ENCODE measurements around the gene HBS1L.
"Not testable (repeated sequence)": the region's sequence is repeated elsewhere in the genome, so short reads cannot be mapped to it uniquely, and the experiment has no call there.

The HBS1L gene

GRCh38 chr6:135066397-135066796, 11.8 kb upstream of the HBS1L start:
- Histone ChIP-seq H3K4me1 (peaks cover 25% of the 10 kb centered on the region), H3K9me3 (no peaks in the 10 kb centered on the region), H3K36me3 (replicated peaks) (no peaks in the 10 kb centered on the region), H3K4me3 (no peak overlapping the region), H3K27me3 (ENCODE audit: low read depth) (peaks cover 2% of the 10 kb centered on the region; the same call in 1 of the 2 replicates)
- no peak for DNase-seq (ENCODE audit: low spot score in 2 of 2)
- in situ Hi-C loops (cut with MboI; ENCODE audit: low sequenced_read_pairs) = no loop called here

GRCh38 chr6:135064586-135064985, 10.0 kb upstream of the HBS1L start:
- H3K4me3 ChIP-seq = no peak overlapping the region
- H3K36me3 ChIP-seq (replicated peaks) = no peaks in the 10 kb centered on the region
- no peak for DNase-seq (ENCODE audit: low spot score in 2 of 2)
- no peaks in the 10 kb centered on the region for H3K9me3 ChIP-seq
- H3K4me1 ChIP-seq = peaks cover 25% of the 10 kb centered on the region
- H3K27me3 ChIP-seq (ENCODE audit: low read depth) = peaks cover 2% of the 10 kb centered on the region; the same call in 1 of the 2 replicates
- in situ Hi-C loops (cut with MboI; ENCODE audit: low sequenced_read_pairs) = no loop called here

- in situ Hi-C loops (cut with MboI; ENCODE audit: low sequenced_read_pairs) = no loop called here
- H3K9me3 ChIP-seq = no peaks in the 10 kb centered on the region
- no peaks in the 10 kb centered on the region for H3K36me3 ChIP-seq (replicated peaks)
- peaks cover 2% of the 10 kb centered on the region; the same call in 1 of the 2 replicates for H3K27me3 ChIP-seq (ENCODE audit: low read depth)
- H3K4me3 ChIP-seq = no peak overlapping the region
- DNase-seq (ENCODE audit: low spot score in 2 of 2) = peak; percentile 21 to 72
- H3K4me1 ChIP-seq = peaks cover 25% of the 10 kb centered on the region
Observed at GRCh38 chr6:135063926-135064325, 9.3 kb upstream of the HBS1L start.

- peaks cover 2% of the 10 kb centered on the region; the same call in 1 of the 2 replicates for H3K27me3 ChIP-seq (ENCODE audit: low read depth)
- no peak overlapping the region for H3K4me3 ChIP-seq
- DNase-seq (ENCODE audit: low spot score in 2 of 2) = peak; percentile 35 to 54
- H3K36me3 ChIP-seq (replicated peaks) = no peaks in the 10 kb centered on the region
- no peaks in the 10 kb centered on the region for H3K9me3 ChIP-seq
- in situ Hi-C loops (cut with MboI; ENCODE audit: low sequenced_read_pairs) = no loop called here
- H3K4me1 ChIP-seq = peaks cover 25% of the 10 kb centered on the region
Observed at GRCh38 chr6:135062735-135063134, 8.1 kb upstream of the HBS1L start.

- Histone ChIP-seq H3K4me1 (peaks cover 24% of the 10 kb centered on the region), H3K36me3 (replicated peaks) (no peaks in the 10 kb centered on the region), H3K4me3 (no peak overlapping the region), H3K27me3 (ENCODE audit: low read depth) (no peaks in the 10 kb centered on the region), H3K9me3 (no peaks in the 10 kb centered on the region)
- no peak for DNase-seq (ENCODE audit: low spot score in 2 of 2)
- in situ Hi-C loops (cut with MboI; ENCODE audit: low sequenced_read_pairs) = no loop called here
Observed at GRCh38 chr6:135060076-135060475, 5.5 kb upstream of the HBS1L start.

GRCh38 chr6:135058299-135058698, 3.7 kb upstream of the HBS1L start:
- DNase-seq (ENCODE audit: low spot score in 2 of 2); in situ Hi-C loops (cut with MboI; ENCODE audit: low sequenced_read_pairs); H3K36me3 ChIP-seq (replicated peaks); H3K4me3 ChIP-seq; H3K27me3 ChIP-seq (ENCODE audit: low read depth); H3K9me3 ChIP-seq: not testable (repeated sequence)
- peaks cover 12% of the 10 kb centered on the region for H3K4me1 ChIP-seq

- no peaks in the 10 kb centered on the region for H3K36me3 ChIP-seq (replicated peaks)
- peaks cover 10% of the 10 kb centered on the region for H3K4me1 ChIP-seq
- in situ Hi-C loops (cut with MboI; ENCODE audit: low sequenced_read_pairs) = no loop called here
- no peaks in the 10 kb centered on the region for H3K27me3 ChIP-seq (ENCODE audit: low read depth)
- H3K9me3 ChIP-seq = no peaks in the 10 kb centered on the region
- no peak overlapping the region for H3K4me3 ChIP-seq
- no peak for DNase-seq (ENCODE audit: low spot score in 2 of 2)
Observed at GRCh38 chr6:135056632-135057031, 2.0 kb upstream of the HBS1L start.

GRCh38 chr6:135054226-135054568, 425 bp downstream of the HBS1L start:
- in situ Hi-C loops (cut with MboI; ENCODE audit: low sequenced_read_pairs) = no loop called here
- H3K4me3 ChIP-seq = peak overlapping the region; percentile 82
- no peak for DNase-seq (ENCODE audit: low spot score in 2 of 2)
- H3K9me3 ChIP-seq = no peaks in the 10 kb centered on the region
- peaks cover 6% of the 10 kb centered on the region for H3K36me3 ChIP-seq (replicated peaks)
- peaks cover 10% of the 10 kb centered on the region for H3K4me1 ChIP-seq
- no peaks in the 10 kb centered on the region for H3K27me3 ChIP-seq (ENCODE audit: low read depth)

GRCh38 chr6:135053406-135053805, 1.2 kb downstream of the HBS1L start:
- Histone ChIP-seq H3K27me3 (ENCODE audit: low read depth) (no peaks in the 10 kb centered on the region), H3K4me1 (peaks cover 10% of the 10 kb centered on the region), H3K4me3 (peak overlapping the region; percentile 82), H3K36me3 (replicated peaks) (peaks cover 13% of the 10 kb centered on the region), H3K9me3 (no peaks in the 10 kb centered on the region)
- DNase-seq (ENCODE audit: low spot score in 2 of 2) = no peak
- in situ Hi-C loops (cut with MboI; ENCODE audit: low sequenced_read_pairs) = no loop called here

GRCh38 chr6:135052939-135053338, 1.7 kb downstream of the HBS1L start:
- peak overlapping the region; percentile 82 for H3K4me3 ChIP-seq
- H3K36me3 ChIP-seq (replicated peaks) = peaks cover 16% of the 10 kb centered on the region
- DNase-seq (ENCODE audit: low spot score in 2 of 2) = no peak
- in situ Hi-C loops (cut with MboI; ENCODE audit: low sequenced_read_pairs) = no loop called here
- no peaks in the 10 kb centered on the region for H3K9me3 ChIP-seq
- H3K4me1 ChIP-seq = peaks cover 10% of the 10 kb centered on the region
- no peaks in the 10 kb centered on the region for H3K27me3 ChIP-seq (ENCODE audit: low read depth)

GRCh38 chr6:135048915-135049314, 5.7 kb downstream of the HBS1L start:
- H3K27me3 ChIP-seq (ENCODE audit: low read depth) = no peaks in the 10 kb centered on the region
- H3K4me3 ChIP-seq = no peak overlapping the region
- DNase-seq (ENCODE audit: low spot score in 2 of 2) = no peak
- peaks cover 5% of the 10 kb centered on the region for H3K4me1 ChIP-seq
- H3K36me3 ChIP-seq (replicated peaks) = peaks cover 18% of the 10 kb centered on the region
- in situ Hi-C loops (cut with MboI; ENCODE audit: low sequenced_read_pairs) = no loop called here
- H3K9me3 ChIP-seq = no peaks in the 10 kb centered on the region

GRCh38 chr6:135047336-135047735, 7.3 kb downstream of the HBS1L start:
- H3K4me3 ChIP-seq = no peak overlapping the region
- no peaks in the 10 kb centered on the region for H3K9me3 ChIP-seq
- no peaks in the 10 kb centered on the region for H3K27me3 ChIP-seq (ENCODE audit: low read depth)
- in situ Hi-C loops (cut with MboI; ENCODE audit: low sequenced_read_pairs) = no loop called here
- no peaks in the 10 kb centered on the region for H3K4me1 ChIP-seq
- DNase-seq (ENCODE audit: low spot score in 2 of 2) = no peak
- H3K36me3 ChIP-seq (replicated peaks) = peaks cover 20% of the 10 kb centered on the region

GRCh38 chr6:135046912-135047311, 7.7 kb downstream of the HBS1L start:
- H3K4me1 ChIP-seq = no peaks in the 10 kb centered on the region
- no peaks in the 10 kb centered on the region for H3K9me3 ChIP-seq
- in situ Hi-C loops (cut with MboI; ENCODE audit: low sequenced_read_pairs) = no loop called here
- H3K27me3 ChIP-seq (ENCODE audit: low read depth) = no peaks in the 10 kb centered on the region
- H3K4me3 ChIP-seq = no peak overlapping the region
- peaks cover 20% of the 10 kb centered on the region for H3K36me3 ChIP-seq (replicated peaks)
- no peak for DNase-seq (ENCODE audit: low spot score in 2 of 2)

- no peaks in the 10 kb centered on the region for H3K4me1 ChIP-seq
- in situ Hi-C loops (cut with MboI; ENCODE audit: low sequenced_read_pairs) = no loop called here
- H3K4me3 ChIP-seq = no peak overlapping the region
- no peak for DNase-seq (ENCODE audit: low spot score in 2 of 2)
- no peaks in the 10 kb centered on the region for H3K9me3 ChIP-seq
- H3K27me3 ChIP-seq (ENCODE audit: low read depth) = no peaks in the 10 kb centered on the region
- H3K36me3 ChIP-seq (replicated peaks) = peaks cover 18% of the 10 kb centered on the region
Observed at GRCh38 chr6:135044639-135045038, 10.0 kb downstream of the HBS1L start.

GRCh38 chr6:135043846-135044245, 10.8 kb downstream of the HBS1L start:
- in situ Hi-C loops (cut with MboI; ENCODE audit: low sequenced_read_pairs) = no loop called here
- peaks cover 19% of the 10 kb centered on the region for H3K36me3 ChIP-seq (replicated peaks)
- no peaks in the 10 kb centered on the region for H3K27me3 ChIP-seq (ENCODE audit: low read depth)
- no peak for DNase-seq (ENCODE audit: low spot score in 2 of 2)
- H3K4me3 ChIP-seq = no peak overlapping the region
- H3K9me3 ChIP-seq = no peaks in the 10 kb centered on the region
- H3K4me1 ChIP-seq = no peaks in the 10 kb centered on the region

Data from HAP-1 (cell line).